Measurements from ENCODE around the gene CHID1. TPM values are rescaled to one million over a fixed set of nuclear protein-coding genes. Genes with fewer than 3 reads are reported as not detected.

Gene CHID1
- total and polyA plus RNA-seq, 2 of the 8 experiments (the other 6 are each of a cell fraction or from before 2014, with no cell fraction given): 81.2 to 88.5 TPM

DNA sequence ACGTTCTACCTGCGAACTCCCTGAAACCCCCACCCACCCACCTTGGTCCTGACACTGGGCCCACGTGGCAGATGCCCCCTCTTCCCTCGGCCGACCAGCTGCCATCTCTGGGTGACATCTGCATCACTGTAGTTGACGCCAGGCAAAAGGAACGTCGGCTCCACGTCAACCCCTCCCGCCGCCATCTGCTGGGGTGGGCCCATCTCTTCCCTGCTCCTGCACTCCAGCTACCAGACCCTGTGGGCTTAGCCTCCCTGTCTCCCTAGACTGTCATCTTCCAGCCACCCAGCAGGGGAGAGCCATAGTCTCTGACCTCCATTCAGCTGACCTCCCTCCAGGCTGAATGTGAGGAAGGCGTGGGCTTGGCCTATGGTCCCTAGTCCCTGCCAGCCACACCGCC lies 21.4 kb downstream of the CHID1 start (continued):
- TF ChIP-seq KDM1A (IDR thresholded peaks at IDR 0.05; ENCODE audit: borderline replicate concordance, low read length) (no peak), ZNF274 (IDR thresholded peaks at IDR 0.05; ENCODE audit: borderline replicate concordance, extremely low read depth, low read length) (no peak), FOSL1 (IDR thresholded peaks at IDR 0.05; ENCODE audit: insufficient read depth, low read depth, low read length) (no peak), RFX5 (IDR thresholded peaks at IDR 0.05; ENCODE audit: borderline replicate concordance, low read depth, low read length) (no peak), CHD7 (IDR thresholded peaks at IDR 0.05; ENCODE audit: insufficient replicate concordance, low read length) (no peak)
- TF ChIP-seq, protein P1, sequence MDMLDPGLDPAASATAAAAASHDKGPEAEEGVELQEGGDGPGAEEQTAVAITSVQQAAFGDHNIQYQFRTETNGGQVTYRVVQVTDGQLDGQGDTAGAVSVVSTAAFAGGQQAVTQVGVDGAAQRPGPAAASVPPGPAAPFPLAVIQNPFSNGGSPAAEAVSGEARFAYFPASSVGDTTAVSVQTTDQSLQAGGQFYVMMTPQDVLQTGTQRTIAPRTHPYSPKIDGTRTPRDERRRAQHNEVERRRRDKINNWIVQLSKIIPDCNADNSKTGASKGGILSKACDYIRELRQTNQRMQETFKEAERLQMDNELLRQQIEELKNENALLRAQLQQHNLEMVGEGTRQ (IDR thresholded peaks at IDR 0.05; ENCODE audit: low read length): no peak
